ENCODE data around the gene HOXB2.
"Not testable (repeated sequence)": the region's sequence is repeated elsewhere in the genome, so short reads cannot be mapped to it uniquely, and the experiment has no call there.

HOXB2 gene

DNA sequence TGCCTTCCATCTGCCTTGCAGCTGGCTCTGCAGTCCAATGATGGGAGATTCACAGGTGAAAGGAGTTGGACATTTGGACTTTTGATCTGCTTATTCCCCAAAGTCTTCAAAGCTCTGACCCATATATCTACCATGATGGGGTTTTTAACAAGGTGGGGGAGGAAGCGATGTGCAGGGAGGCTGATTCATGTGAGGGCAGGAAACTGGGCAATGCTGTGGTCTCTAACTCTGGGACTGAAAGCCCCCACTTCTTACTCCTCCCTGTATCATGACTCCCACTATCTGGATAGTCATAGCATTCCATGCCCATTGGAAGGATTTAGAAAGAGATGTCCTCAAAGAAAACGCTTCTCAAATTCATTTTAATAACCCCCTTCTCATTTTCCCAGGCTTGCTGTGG, 30.4 kb downstream of the HOXB2 start:
- DNase-seq (ENCODE audit: low read depth): no peak

DNA sequence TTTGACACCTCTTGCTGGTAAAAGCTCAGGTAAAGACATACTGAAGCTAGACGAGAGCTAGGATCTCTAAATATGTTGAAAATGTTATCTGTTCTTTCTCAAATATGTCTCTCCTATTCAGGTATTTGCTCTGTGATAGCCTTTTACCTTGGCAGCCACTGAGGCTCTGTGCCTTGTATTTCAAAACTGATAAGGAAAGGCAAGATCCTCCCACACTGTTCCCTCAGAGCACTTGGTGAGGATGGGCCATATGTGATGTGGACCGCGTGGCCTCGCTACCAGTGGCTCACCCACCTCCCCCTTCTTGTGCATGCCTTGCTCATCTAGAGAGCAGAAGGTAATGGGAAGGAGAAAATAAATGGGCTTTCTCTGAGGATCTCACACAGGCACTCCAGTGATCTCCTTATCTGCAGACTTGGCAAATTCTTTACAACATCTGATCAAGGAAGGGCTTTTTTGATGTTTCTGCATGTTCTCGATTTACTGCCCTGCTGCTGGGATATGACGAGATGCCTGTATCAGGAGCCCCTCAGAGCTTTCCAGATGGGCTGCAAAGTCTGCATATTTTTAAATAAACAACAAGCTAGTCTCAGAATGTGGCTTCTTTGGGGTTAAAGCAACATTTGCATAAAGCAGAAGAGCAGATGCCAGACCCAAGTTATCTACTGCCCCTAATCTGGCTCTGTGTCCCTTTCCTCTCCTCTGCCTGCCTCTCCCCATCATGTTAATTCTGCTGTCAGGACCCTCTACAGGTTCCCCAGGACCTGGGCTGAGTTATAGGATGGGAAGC, 31.0 kb downstream of the HOXB2 start:
- DNase-seq (ENCODE audit: low read depth): no peak

DNA sequence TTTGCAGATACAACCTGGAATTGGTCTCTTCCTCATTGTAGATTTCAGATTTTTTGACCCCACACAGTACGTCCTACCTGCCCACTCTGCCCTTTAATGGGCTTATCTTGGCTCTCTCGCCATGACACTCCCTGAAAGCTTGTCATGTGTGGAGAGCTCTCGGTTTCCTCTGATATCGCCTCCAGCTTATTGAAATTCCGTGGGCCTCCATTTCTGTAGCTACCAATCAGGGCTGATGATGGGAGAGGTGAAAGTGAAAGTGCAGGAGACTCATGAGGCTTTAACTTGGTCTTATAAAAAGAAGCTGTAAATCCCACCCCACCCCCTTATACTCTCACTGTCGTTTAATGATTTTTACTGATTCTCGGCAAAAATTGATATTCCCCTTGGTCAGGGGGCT, 31.8 kb downstream of the HOXB2 start:
- DNase-seq (ENCODE audit: low read depth): no peak

DNA sequence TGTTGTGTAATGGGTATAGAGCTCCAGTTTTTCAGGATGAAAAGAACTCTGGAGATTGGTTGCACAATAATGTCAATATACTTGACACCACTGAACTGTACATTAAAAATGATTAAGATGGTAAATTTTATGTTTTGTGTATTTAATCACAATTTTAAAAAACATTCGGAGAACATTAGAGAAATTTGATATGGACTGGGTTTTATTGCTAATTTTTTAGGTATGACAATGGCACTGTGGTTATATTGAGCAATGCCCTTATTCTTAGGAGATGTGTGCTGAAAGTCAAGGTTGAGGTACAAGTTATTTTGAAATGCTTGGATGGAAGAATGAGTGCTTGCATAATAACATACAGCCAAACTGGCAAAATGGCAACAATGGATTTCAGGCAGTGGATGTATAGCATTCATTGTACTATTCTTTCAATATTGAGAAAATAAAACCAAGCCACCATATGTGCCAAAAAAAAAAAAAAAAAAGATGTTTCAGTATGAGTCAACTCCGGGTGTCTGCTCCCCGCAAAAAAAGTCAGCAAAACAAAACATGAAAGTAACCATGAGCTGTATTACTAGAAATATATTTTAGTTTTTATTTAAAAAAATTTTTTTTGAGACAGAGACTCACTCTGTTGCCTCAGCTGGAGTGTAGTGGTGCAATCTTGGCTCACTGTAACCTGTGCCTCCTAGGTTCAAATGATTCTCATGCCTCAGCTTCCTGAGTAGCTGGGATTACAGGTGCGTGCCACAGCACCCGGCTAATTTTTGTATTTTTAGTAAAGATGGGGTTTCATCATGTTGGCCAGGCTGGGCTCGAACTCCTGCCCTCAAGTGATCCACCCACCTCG, 33.9 kb downstream of the HOXB2 start:
- no peak for DNase-seq (ENCODE audit: low read depth)

DNA sequence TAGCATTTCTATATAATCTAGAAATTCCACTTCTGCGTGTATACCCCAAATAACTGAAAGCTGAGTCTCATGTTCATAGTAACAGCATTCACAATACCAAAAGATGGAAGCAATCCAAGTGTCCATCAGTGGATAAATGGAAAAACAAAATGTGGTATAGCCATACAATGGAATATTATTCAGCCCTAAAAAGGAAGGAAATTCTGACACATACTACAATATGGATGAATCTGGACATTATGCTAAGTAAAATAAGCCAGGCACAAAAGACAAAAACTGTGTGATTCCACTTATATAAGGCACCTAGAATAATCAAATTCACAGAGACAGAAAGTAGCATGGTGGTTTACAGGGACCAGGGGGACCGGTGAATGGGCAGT, 34.5 kb downstream of the HOXB2 start:
- no peak for DNase-seq (ENCODE audit: low read depth)

DNA sequence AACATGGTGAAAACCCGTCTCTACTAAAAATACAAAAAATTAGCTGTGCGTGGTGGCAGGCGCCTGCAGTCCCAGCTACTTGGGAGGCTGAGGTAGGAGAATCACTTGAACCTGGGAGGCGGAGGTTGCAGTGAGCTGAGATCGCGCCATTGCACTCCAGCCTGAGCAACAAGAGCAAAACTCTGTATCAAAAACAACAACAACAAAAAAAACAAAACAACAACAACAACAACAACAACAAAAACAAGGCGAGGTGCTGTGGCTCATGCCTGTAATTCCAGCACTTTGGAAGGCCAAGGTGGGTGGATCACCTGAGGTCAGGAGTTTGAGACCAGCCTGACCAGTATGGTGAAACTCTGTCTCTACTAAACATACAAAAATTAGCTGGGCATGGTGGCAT, 35.2 kb downstream of the HOXB2 start:
- not testable (repeated sequence) for DNase-seq (ENCODE audit: low read depth)

DNA sequence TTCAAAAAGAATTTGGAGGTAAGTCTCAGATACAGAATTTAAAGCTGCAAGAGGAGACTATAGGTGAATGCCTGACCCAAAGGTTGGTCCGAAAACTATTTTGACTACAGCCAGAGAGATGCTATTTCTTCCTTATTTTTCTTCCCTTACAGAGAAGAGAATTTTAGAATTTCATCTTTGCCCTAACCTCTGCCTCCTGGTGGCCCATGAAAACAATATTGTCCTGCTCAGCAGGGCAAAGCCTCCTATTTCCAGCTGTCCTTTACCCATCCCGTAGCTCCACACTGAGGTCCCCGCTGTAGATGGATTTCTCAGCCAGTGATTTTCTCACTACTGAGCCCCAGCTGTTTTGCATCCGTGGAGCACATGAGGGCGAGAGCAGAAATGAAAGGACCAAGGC, 38.7 kb downstream of the HOXB2 start:
- DNase-seq (ENCODE audit: low read depth): no peak

DNA sequence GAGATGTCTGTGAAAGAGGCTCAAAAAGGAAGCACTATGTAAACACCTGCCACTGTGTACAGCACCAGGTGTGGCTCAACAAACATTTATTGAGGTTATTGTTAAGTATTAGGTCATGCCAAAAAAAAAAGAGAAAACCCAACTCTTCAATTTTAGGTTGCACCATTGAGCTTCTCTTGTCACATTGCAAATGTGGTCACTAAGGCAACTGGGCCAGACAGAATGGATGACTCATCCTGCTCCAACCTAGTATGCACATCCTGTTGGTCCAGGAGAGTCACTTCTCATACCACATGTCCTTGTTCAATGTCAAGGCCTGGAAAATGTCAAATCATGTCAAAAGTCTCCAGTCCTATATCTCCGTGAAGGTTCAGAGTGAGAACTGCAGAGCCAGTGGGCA, 39.1 kb downstream of the HOXB2 start:
- DNase-seq (ENCODE audit: low read depth): no peak

DNA sequence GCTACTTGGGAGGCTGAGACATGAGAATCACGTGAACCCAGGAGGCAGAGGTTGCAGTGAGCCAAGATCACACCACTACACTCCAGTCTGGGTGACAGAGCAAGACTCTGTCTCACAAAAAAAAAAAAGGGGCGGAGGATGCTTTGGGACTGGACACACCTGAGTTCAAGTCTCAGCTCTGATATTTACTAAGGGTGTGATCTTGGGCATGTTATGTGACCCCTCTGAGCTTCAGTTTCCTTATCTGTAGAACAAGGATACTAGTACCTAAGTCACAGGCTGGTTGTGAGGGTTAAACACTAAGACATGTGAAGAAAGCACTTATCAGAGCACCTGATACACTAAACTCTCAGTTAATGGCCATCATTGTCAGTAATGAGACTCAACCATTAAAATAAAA, 40.0 kb downstream of the HOXB2 start:
- no peak for DNase-seq (ENCODE audit: low read depth)

DNA sequence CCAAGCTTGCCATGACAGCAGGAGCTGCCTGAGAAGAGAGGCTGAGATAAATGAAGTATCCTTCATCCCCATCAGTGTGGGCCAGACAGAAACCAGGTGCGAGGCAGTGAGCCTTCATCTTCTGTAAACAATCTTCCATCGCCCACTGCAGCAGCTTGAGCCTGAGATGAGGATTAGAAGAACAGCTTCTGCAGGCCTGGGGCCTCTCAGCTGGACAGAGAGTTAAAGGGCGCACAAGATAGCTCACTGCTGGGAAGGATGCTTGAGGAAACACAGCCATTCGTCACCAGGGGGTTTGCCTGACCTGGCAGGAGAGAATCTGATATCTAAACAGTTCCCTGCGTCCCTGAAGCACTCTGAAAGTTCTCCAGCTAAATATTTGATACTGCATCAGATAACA, 41.2 kb downstream of the HOXB2 start:
- DNase-seq (ENCODE audit: low read depth): no peak

DNA sequence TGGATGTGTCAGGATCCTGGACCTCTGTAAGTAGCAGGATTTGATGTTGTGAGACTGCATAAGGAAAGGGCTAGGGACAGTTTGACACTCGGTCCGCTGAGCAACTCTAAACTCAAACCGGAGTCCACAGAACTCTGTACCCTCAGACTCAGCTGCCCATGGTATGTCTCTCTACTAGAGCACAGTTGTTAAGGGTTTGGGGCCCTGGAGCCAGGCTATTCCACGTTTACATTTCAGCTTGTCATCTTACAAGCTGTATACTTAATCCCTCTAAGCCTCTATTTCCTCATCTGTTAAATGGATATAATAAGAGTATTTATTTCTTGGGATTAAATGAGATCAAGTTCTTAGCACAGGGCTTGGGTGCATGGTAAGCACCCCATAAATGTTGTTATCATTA, 42.0 kb downstream of the HOXB2 start:
- DNase-seq (ENCODE audit: low read depth): no peak

DNA sequence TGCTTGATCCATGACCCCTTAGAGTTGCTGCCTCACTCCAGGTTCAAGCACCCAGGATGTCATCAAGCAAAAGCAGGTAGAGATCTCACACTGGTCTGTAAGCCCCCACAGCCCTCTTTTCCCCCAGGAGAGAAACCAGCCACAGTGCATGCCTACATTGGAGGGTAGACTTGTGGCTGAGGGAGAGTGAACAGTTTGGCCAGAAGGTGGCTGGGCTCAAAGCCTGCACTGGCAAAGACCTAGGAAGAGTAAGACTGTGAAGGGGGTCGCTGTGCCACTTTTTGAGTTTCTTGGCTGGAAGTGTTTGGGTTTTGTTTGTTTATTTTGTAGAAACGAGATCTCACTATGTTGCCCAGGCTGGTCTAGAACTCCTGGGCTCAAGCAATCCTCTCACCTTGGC, 42.6 kb downstream of the HOXB2 start:
- no peak for DNase-seq (ENCODE audit: low read depth)

DNA sequence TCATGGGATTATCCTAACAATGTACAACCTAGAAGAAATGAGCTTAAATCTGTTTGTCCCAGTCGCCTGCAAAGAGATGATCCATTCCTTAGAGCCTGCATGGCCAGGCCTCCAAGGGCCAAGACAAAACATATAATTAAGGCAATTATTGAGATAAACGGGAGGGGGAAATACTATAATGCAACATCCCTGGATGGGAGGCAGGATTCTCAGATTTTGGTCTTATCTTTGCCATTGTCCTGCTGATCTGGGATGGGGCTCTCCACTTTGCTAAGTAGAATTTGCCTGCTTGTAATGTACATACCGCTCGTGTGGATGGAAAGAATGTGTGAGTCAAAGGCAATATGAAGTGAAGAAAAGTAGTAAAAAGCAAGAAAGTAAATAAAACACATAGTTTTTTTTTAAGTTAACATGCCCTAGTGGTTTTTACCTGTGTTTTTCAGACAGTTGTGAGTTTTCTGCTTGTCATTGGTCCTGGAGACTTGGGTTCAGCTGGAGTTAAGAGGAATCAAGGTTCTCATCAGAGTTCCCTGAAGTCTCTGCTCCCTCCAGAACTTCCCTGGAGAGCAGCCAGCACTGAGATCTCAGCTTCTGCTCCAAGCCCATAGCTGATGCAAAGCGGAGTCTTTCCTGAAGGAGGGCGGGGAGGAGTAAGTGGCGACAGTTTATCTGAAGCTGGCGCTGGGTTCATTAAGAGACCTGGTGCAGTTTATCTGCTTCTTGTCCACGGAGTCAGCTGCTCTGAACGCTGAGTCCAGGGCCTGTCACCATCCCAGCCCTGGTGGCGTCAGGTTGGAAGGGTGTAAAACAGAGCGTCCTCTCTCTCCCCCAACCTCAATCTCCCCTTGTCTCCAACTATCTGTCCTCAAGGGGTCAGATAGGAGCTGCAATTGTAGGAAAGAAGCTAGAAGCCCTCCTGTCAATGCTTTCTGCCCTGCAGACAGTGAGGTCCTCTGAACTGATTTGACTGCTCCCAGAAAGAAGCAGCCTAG, 44.2 kb downstream of the HOXB2 start:
- DNase-seq (ENCODE audit: low read depth): no peak

DNA sequence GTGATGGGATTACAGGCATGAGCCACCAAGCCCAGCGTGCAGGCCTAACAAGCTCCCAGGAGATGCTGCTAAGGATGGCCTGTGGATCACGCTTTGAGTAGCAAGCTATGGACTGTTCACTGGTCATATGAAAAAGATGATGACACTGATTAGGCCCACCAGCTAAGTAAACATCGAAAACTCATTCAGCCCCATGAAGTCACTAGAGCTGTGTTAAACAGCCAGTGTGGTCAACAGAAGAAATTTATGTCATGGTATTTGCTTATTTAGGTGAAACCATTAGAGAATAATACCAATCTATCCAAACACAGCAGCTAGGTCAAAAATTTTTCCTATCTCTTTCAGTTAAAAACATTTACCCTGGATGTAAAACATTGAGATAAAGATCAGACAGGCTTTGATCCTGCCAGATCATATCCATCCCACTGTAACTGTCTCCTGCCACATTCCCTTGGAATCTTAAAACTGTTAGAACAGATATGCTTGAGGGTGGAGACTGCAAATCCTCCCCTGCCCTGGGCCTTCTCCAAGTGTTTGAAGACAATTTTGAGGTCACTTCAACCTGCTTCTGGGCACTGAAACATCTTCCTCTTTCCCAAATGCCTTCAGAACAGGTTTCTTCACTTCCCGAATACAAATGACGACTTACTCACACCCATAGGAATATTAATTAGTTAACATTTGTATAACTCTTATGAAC, 45.0 kb downstream of the HOXB2 start:
- DNase-seq (ENCODE audit: low read depth): no peak

DNA sequence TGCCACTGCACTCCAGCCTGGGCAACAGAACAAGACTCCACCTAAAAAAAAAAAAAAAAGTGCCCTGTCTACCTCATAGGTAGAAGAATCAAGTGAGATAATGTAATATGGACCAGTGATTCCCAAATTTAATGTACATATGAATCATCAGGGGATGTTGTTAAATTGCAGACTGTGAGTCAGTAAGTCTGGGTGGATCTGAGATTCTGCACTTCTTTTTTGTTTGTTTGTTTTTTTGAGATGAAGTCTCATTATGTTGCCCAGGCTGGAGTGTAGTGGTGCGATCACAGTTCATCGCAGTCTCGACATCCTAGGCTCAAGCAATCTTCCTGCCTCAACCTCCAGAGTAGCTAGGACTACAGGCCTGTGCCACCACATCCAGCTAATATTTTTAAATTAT, 45.7 kb downstream of the HOXB2 start:
- DNase-seq (ENCODE audit: low read depth): no peak

DNA sequence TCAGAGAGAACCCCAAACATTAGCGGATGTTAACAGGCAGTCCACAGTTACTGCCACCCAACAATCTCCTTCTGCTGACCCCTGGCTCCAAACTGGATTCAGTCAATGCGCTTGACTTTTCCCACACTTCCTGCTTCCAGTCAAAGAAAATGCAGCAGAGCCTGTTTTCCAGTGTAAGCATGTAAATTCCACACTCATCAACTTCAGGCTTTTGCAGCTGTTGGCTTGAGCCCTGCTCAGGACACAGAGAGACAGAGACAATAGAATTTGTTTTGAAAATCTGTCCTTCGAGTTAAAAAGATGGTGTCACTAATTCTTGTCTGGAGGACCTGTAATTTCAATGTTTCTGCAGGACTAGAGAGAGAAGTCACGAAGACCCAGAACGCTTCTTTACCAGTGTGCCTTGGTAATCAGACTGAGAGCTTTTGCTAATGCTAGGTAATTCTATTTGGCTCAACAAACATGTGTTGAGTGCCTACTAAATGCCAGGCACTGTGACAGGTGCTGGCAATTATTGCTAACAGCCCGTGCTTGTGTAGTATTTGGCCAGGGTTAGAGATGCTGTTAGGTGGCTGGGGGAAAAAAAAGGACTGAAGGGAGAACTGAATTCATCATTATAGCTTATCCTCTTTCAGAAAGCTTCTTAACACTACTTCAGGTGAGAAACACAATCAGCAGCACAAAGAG, 46.6 kb downstream of the HOXB2 start:
- no peak for DNase-seq (ENCODE audit: low read depth)

DNA sequence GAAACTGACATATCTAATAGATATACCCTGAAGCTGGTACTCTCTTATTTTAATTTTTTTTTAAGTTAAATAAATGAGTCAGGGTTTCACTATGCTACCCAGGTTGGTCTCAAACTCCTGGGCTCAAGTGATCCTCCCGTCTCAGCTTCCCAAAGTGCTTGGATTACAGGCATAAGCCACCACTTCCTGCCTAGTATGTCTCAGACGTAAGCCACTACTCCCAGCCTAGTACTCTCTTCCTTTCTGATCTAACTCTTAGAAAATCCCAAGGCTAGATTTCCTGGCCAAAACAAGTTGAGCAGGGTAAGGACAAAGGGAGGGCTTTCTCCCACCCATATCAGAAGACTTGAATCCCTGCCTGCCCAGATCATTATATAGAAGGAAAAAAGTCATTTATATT, 47.8 kb downstream of the HOXB2 start:
- no peak for DNase-seq (ENCODE audit: low read depth)

DNA sequence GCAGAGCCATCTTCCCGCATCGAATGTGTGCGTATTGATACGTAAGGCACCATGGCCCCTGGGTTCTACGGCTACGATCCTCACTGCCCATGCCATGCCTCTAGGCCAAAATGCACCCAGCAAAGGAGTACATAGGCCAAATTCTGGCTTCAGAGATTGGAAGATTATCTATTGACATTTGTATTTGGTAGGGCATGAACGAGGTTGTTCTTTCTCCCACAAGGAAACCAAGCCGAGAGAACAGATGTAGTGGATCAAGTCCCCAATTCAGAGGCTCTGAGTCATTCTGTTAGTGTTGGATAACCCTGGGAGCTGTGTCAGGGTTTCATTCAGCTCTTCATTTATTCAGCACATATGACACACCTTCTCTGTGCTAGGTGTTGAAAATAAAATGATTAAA, 50.6 kb downstream of the HOXB2 start:
- no peak for DNase-seq (ENCODE audit: low read depth)

Data from activated T-cell treated with anti-CD3 and anti-CD28 coated beads for 24 hours (primary cell).